Kidney epithelial cell (primary cell): Measurements from ENCODE around the gene DPRX. TPM values are rescaled to one million over a fixed set of nuclear protein-coding genes. Genes with fewer than 3 reads are reported as not detected.

Source experiments
- DNase-seq: peaks from one replicate; pipeline ENCODE4 v3.0.0-alpha.2; 2010; ENCODE audit warnings: low read depth
- H3K27me3 ChIP-seq: 2 replicates; pipeline ENCODE4 v1.6.0; 2011; ENCODE audit warnings: low read length; ENCODE audit not compliant: control insufficient read depth, insufficient read depth
- H3K36me3 ChIP-seq: 2 replicates; pipeline ENCODE4 v1.5.1; 2011; ENCODE audit warnings: low read length; ENCODE audit not compliant: control insufficient read depth, insufficient read depth
- H3K4me3 ChIP-seq: 2 replicates; pipeline ENCODE4 v1.5.1; 2011; ENCODE audit warnings: low read depth, mild to moderate bottlenecking, control low read depth, low read length
- total RNA-seq: library from RNA; depleted of rRNA; stranded (reverse); fragments of >200 nt; gene quantifications from 2 replicates; pipeline ENCODE4 v1.2.3, GENCODE V29; 2015
- TF ChIP-seq, protein P1 (sequence below): IDR thresholded peaks from 2 replicates; pipeline ENCODE4 v1.5.1; 2011; ENCODE audit warnings: mild to moderate bottlenecking, moderate library complexity, low read length, control low read depth, inconsistent platforms; ENCODE audit not compliant: insufficient read depth, poor library complexity, severe bottlenecking

DPRX gene, protein sequence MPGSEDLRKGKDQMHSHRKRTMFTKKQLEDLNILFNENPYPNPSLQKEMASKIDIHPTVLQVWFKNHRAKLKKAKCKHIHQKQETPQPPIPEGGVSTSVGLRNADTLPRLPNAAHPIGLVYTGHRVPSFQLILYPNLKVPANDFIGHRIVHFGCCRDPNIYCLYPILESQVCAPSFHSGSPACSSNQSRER
- total RNA-seq: not detected in 2 replicates

DNA sequence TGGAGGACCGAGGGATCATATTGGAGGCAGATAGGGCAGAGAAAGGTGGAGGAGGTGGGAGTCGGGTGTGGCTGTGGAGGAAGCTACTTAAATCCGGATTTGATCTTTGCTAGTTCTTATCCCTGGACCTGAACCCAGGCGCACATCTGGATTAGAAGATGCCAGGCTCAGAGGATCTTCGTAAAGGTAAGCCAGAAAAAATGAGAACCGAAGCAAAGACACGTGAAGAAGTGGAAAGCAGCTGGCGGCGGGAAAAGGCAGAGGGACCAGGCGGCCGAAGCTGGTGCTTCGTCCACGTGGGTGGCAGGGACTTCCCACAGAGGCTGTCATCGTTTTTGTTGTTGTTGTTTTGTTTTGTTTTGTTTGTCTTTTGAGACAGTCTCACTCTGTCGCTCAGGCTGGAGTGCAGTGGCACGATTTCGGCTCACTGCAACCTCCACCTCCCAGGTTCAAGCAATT lies at the start of gene DPRX:
Gene DPRX (plus strand): TSS at position 51 of the 459 bp plus-strand sequence. CDS start 108 bp downstream, at position 159.
- Histone ChIP-seq H3K36me3 (no peaks in the 10 kb centered on the region), H3K27me3 (no peaks in the 10 kb centered on the region), H3K4me3 (no peak within 1 kb of the TSS)
- no peak for DNase-seq
- TF ChIP-seq, protein P1, sequence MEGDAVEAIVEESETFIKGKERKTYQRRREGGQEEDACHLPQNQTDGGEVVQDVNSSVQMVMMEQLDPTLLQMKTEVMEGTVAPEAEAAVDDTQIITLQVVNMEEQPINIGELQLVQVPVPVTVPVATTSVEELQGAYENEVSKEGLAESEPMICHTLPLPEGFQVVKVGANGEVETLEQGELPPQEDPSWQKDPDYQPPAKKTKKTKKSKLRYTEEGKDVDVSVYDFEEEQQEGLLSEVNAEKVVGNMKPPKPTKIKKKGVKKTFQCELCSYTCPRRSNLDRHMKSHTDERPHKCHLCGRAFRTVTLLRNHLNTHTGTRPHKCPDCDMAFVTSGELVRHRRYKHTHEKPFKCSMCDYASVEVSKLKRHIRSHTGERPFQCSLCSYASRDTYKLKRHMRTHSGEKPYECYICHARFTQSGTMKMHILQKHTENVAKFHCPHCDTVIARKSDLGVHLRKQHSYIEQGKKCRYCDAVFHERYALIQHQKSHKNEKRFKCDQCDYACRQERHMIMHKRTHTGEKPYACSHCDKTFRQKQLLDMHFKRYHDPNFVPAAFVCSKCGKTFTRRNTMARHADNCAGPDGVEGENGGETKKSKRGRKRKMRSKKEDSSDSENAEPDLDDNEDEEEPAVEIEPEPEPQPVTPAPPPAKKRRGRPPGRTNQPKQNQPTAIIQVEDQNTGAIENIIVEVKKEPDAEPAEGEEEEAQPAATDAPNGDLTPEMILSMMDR: no peak

DNA sequence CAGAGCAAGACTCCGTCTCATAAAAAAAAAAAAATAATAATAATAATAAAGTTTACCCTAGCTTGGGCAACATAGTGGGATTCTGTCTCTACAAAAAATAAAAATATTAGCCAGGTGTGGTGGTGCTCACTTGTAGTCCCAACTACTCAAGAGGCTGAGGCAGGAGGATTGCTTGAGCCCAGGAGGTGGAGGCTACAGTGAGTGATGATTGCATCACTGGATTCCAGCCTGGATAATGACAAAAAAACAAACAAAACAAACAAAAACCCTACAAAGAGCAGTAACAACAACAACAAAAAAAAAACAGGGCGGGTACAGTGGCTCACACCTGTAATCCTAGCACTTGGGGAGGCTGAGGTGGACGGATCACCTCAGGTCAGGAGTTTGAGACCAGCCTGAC lies 48.6 kb upstream of the DPRX start:
- TF ChIP-seq, protein P1: no peak
- DNase-seq: no peak
- Histone ChIP-seq H3K27me3 (no peaks in the 10 kb centered on the region), H3K4me3 (no peak overlapping the region), H3K36me3 (no peaks in the 10 kb centered on the region)

DNA sequence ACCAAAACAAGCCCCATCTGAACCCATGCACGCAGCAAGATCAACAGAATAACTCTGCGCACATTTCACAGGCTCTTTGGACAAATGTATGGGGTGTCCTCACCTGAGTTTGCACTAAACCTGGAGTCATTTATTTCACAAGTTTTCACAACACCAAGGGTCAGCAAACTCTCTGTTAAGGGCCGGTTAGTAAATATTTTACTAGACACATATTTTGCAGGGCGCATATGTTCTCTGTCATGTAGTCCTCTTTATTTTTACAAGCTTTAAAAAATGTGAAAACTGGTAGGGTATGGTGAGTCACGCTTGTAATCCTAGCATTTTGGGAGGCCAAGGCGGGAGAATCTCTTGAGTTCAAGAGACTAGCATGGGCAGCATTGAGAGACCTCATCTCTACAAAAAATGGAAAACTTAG lies 45.5 kb upstream of the DPRX start:
- Histone ChIP-seq H3K27me3 (no peaks in the 10 kb centered on the region), H3K36me3 (no peaks in the 10 kb centered on the region), H3K4me3 (no peak overlapping the region)
- no peak for DNase-seq
- TF ChIP-seq, protein P1: no peak

DNA sequence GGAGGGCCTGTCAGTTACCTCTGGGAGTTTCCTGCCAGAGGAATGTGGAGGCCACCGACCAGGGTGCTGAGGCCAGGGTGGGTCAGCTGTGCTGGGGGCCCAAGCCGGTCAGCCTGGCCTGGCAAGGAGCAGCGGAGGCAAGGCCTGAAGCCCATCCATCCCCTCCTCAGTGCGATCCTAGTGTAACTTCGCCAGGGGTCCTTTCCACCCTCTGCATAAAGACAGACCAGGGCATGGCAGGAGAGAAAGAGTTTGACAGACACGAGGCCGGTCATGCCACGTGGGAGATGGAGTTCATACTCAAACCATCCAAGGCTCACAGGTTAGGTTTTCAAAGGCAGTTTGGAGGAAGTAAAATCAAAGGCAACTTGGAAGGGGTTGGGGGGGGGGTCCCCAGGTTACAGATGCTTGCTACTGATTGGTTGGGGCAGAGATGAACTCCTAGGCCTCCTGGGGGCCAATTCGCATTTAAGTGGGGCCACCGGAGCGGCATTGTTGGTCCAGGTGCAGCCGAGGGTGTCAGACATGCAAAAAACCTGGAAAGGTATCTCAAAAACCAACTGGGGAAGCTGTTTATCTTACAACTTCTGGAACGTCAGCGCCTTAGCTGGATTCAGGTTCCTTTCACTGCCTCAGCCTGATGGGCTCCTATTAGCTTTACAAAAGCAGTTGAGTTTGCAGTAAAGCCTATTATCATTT lies 36.8 kb upstream of the DPRX start:
- Histone ChIP-seq H3K4me3 (no peak overlapping the region), H3K27me3 (no peaks in the 10 kb centered on the region), H3K36me3 (no peaks in the 10 kb centered on the region)
- TF ChIP-seq, protein P1: no peak
- DNase-seq: no peak

DNA sequence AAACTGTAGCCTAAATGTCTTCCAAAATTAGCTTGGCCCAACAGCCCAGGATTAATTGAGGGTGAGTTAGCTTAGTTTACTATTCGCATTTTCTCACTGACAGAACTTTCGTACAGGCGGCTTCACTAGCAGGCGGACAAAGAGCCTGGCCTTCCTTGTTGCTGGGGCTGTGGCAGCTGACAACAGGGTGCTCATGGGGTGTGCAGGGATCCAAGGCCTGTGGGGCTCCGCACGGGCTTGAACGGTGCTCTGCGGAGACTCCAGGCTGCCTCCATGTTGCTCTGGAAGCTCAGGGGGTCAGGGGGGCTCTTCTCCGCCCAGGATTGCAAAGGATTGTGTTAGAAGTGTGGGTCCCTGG lies 36.3 kb upstream of the DPRX start:
- no peaks in the 10 kb centered on the region for H3K36me3 ChIP-seq
- no peaks in the 10 kb centered on the region for H3K27me3 ChIP-seq
- H3K4me3 ChIP-seq: no peak overlapping the region
- DNase-seq: no peak
- TF ChIP-seq, protein P1: no peak
